Measurements from ENCODE around the gene FBXO42. TPM values are rescaled to one million over a fixed set of nuclear protein-coding genes. Genes with fewer than 3 reads are reported as not detected.
"Not testable (repeated sequence)": the region's sequence is repeated elsewhere in the genome, so short reads cannot be mapped to it uniquely, and the experiment has no call there.

Gene FBXO42
- polyA plus RNA-seq, 2 of the 4 experiments (the other 2 are of a cell fraction): 4.7 to 12.4 TPM

GRCh38 chr1:16257968-16258367 lies 94.3 kb downstream of the FBXO42 start:
- ATAC-seq (no peak), FAIRE-seq (no peak), DNase-seq (ENCODE audit: low read depth in 1 of 2, low spot score in 1 of 2) (no peak)
- CTCF ChIA-PET: interaction anchor here (0.6 to 1.0 kb wide), 3 partner anchors 105 to 186 kb away, joined by 3 to 6 read pairs (median 3); no protein-coding TSS in a partner anchor
- TF ChIP-seq RAD21 (conservative IDR thresholded peaks at IDR 0.05 in 1 of 2, IDR thresholded peaks at IDR 0.05 in 1 of 2): no peak
- no peak for TF ChIP-seq ELK1 (IDR thresholded peaks at IDR 0.05; ENCODE audit: low read depth, low read length)
- no peak for TF ChIP-seq POLR2A (IDR thresholded peaks at IDR 0.05; ENCODE audit: low read length)
- no peak for TF ChIP-seq MAX (IDR thresholded peaks at IDR 0.05)
- no peak for TF ChIP-seq MAZ (IDR thresholded peaks at IDR 0.05; ENCODE audit: borderline replicate concordance, low read depth, low read length)
- TF ChIP-seq RCOR1 (IDR thresholded peaks at IDR 0.05; ENCODE audit: low read depth, low read length): no peak
- no peak for TF ChIP-seq SMC3 (IDR thresholded peaks at IDR 0.05)
- TF ChIP-seq RFX5 (IDR thresholded peaks at IDR 0.05): no peak
- H3K27ac ChIP-seq: no peak overlapping the region
- H3K4me3 ChIP-seq: no peak overlapping the region
- 90% methylated on average over 3 of the region's 3 CpGs for WGBS (ENCODE audit: missing lambda C conversion rate)
- no peak overlapping the region for H3K4me2 ChIP-seq
- H3K9me3 ChIP-seq: no peaks in the 10 kb centered on the region
- H3K4me1 ChIP-seq: peaks cover 18% of the 10 kb centered on the region; the same call in 2 of the 3 replicates
- POLR2A ChIA-PET: no interaction called here

GRCh38 chr1:16257556-16257955 lies 94.7 kb downstream of the FBXO42 start:
- POLR2A ChIA-PET, FAIRE-seq: not testable (repeated sequence)

GRCh38 chr1:16256478-16256877 lies 95.8 kb downstream of the FBXO42 start:
- no peak overlapping the region for H3K4me2 ChIP-seq
- ChIA-PET CTCF (interaction anchor here (0.6 kb wide), 2 partner anchors 77 to 107 kb away, joined by 3 to 4 read pairs; no protein-coding TSS in a partner anchor), POLR2A (no interaction called here)
- DNase-seq (ENCODE audit: low read depth in 1 of 2, low spot score in 1 of 2): no peak
- H3K27ac ChIP-seq: no peak overlapping the region
- H3K4me3 ChIP-seq: no peak overlapping the region
- TF ChIP-seq ZNF302 (CRISPR knock-in tag; IDR thresholded peaks at IDR 0.05): no peak
- WGBS (ENCODE audit: missing lambda C conversion rate): 75% methylated on average over 4 of the region's 4 CpGs
- no peak for ATAC-seq
- peaks cover 20% of the 10 kb centered on the region; the same call in 2 of the 3 replicates for H3K4me1 ChIP-seq
- H3K9me3 ChIP-seq: no peaks in the 10 kb centered on the region
- FAIRE-seq: no peak

More at GRCh38 chr1:16257556-16257955, 94.7 kb downstream of the FBXO42 start:
- not testable (repeated sequence) for ATAC-seq; H3K27ac ChIP-seq; H3K4me3 ChIP-seq; H3K4me2 ChIP-seq; H3K9me3 ChIP-seq; DNase-seq (ENCODE audit: low read depth in 1 of 2, low spot score in 1 of 2)
- H3K4me1 ChIP-seq: peaks cover 20% of the 10 kb centered on the region; the same call in 2 of the 3 replicates
- CTCF ChIA-PET: interaction anchor here (0.6 to 1.0 kb wide), 3 partner anchors 106 to 185 kb away, joined by 3 to 6 read pairs (median 3); no protein-coding TSS in a partner anchor
- 98% methylated on average over 3 of the region's 3 CpGs for WGBS (ENCODE audit: missing lambda C conversion rate)

GRCh38 chr1:16254263-16254928 lies 97.9 kb downstream of the FBXO42 start:
- no peak for FAIRE-seq
- WGBS (ENCODE audit: missing lambda C conversion rate): 63% methylated on average over 4 of the region's 4 CpGs
- Histone ChIP-seq H3K4me2 (no peak overlapping the region), H3K9me3 (no peaks in the 10 kb centered on the region), H3K4me3 (no peak overlapping the region), H3K4me1 (peaks cover 19% of the 10 kb centered on the region; the same call in 2 of the 3 replicates), H3K27ac (no peak overlapping the region)
- ChIA-PET CTCF (interaction anchor here (0.8 to 1.6 kb wide), 4 partner anchors 10 to 54 kb away, joined by 3 to 11 read pairs (median 3); no protein-coding TSS in a partner anchor), POLR2A (no interaction called here)
- DNase-seq (ENCODE audit: low read depth in 1 of 2, low spot score in 1 of 2): no peak
- ATAC-seq: no peak
- TF ChIP-seq HOXB5 (CRISPR knock-in tag; IDR thresholded peaks at IDR 0.05) (no peak), BCL3 (IDR thresholded peaks at IDR 0.05) (no peak), SREBF2 (IDR thresholded peaks at IDR 0.05) (no peak), MAFK (IDR thresholded peaks at IDR 0.05; ENCODE audit: partially characterized antibody) (no peak), NFE2L2 (conservative IDR thresholded peaks at IDR 0.05; ENCODE audit: low read length) (no peak), SMC3 (IDR thresholded peaks at IDR 0.05) (no peak), ZSCAN20 (CRISPR knock-in tag; IDR thresholded peaks at IDR 0.05) (no peak), JUN (IDR thresholded peaks at IDR 0.05) (no peak), ZC3H11A (IDR thresholded peaks at IDR 0.05) (no peak), EP300 (IDR thresholded peaks at IDR 0.05) (no peak), BHLHE40 (IDR thresholded peaks at IDR 0.05; ENCODE audit: low read depth, low read length) (no peak), RNF2 (IDR thresholded peaks at IDR 0.05; ENCODE audit: borderline replicate concordance, low read depth) (no peak), PBX3 (IDR thresholded peaks at IDR 0.05) (no peak), NPAS2 (CRISPR knock-in tag; IDR thresholded peaks at IDR 0.05; ENCODE audit: borderline replicate concordance) (no peak), KDM5A (IDR thresholded peaks at IDR 0.05) (no peak), MYC (IDR thresholded peaks at IDR 0.05; ENCODE audit: borderline replicate concordance, low read length) (no peak), ELK1 (IDR thresholded peaks at IDR 0.05; ENCODE audit: low read depth, low read length) (no peak), USF2 (IDR thresholded peaks at IDR 0.05) (no peak)
